Lung (tissue), 12 donors: ENCODE results near the gene ASB2. TPM values are rescaled to one million over a fixed set of nuclear protein-coding genes. Genes with fewer than 3 reads are reported as not detected.

ENCODE experiments used
- ATAC-seq: fragments of 200-7000 bp; cut with Tn5 transposase; one replicate; pipeline ENCODE4 v1.9.1; 2020; ENCODE audit warnings: moderate number of reproducible peaks; ENCODE audit not compliant: insufficient read depth, low FRiP score
- DNase-seq, 3 donors: peaks; one replicate each; pipeline ENCODE4 v3.0.0-alpha.2; 2013 to 2017
- H3K27ac ChIP-seq, 2 donors: one replicate each; pipeline ENCODE4 v1.5.1; 2013; ENCODE audit warnings: mild to moderate bottlenecking in 2 of 2, moderate library complexity in 2 of 2, control low read depth in 1 of 2, inconsistent platforms in 1 of 2, low read depth in 1 of 2, low read length in 1 of 2
- H3K27me3 ChIP-seq, 3 donors: one replicate each; pipeline ENCODE4 v1.5.1; 2013; ENCODE audit warnings: low read length in 2 of 3; ENCODE audit not compliant: control insufficient read depth in 3 of 3, insufficient read depth in 3 of 3
- H3K36me3 ChIP-seq, 4 donors: one replicate each; pipeline ENCODE4 v1.5.1; 2013; ENCODE audit warnings: low read length in 4 of 4, mild to moderate bottlenecking in 1 of 4, moderate library complexity in 1 of 4; ENCODE audit not compliant: control insufficient read depth in 4 of 4, insufficient read depth in 4 of 4
- H3K4me1 ChIP-seq, 5 donors: one replicate each; pipeline ENCODE4 v1.5.1; 2013; ENCODE audit warnings: low read length in 5 of 5, mild to moderate bottlenecking in 2 of 5, moderate library complexity in 1 of 5; ENCODE audit not compliant: control insufficient read depth in 5 of 5, insufficient read depth in 5 of 5
- H3K4me3 ChIP-seq: one replicate; pipeline ENCODE4 v1.5.1; 2013; ENCODE audit warnings: mild to moderate bottlenecking, control low read depth, moderate library complexity
- H3K9ac ChIP-seq, 2 donors: one replicate each; pipeline ENCODE4 v1.5.1; 2013; ENCODE audit warnings: low read length in 2 of 2, control low read depth in 1 of 2; ENCODE audit not compliant: insufficient read depth in 1 of 2
- H3K9me3 ChIP-seq, 4 donors: one replicate each; pipeline ENCODE4 v1.5.1; 2013; ENCODE audit warnings: low read length in 3 of 4, mild to moderate bottlenecking in 1 of 4, moderate library complexity in 1 of 4; ENCODE audit not compliant: control insufficient read depth in 4 of 4, insufficient read depth in 3 of 4
- WGBS, 2 donors: extraction: QIAGEN DNeasy Blood & Tissue Kit; methylation state at CpG; one replicate each; pipeline ENCODE4 v1.1.7; 2013; 5-methylcytosine and 5-hydroxymethylcytosine counted together
- polyA plus RNA-seq, 2 donors: library from polyadenylated mRNA; stranded (reverse); fragments of 200-250 nt; gene quantifications; one replicate each; pipeline ENCODE4 v1.2.1, GENCODE V29; 2013
- total RNA-seq, 2 donors: library from RNA; depleted of rRNA in 1 of 2; stranded (reverse); fragments of >200 nt in 1 of 2; gene quantifications; one replicate each; pipeline ENCODE4 v1.2.1, GENCODE V29; 2014 to 2021
- TF ChIP-seq, protein P1 (sequence below): IDR thresholded peaks from 2 replicates; pipeline ENCODE4 v1.5.1; 2012; ENCODE audit warnings: mild to moderate bottlenecking; ENCODE audit errors: control extremely low read depth, extremely low read depth
- donor health status: control.
- donor health status: control.
- donor health status: Bipolar disorder and iron deficiency.
- donor health status: healthy.
- donor health status: DM: yes; HTN: yes; CAD: no.

The ASB2 gene
- total and polyA plus RNA-seq, 4 donors, result 1.8 to 3.7 (median 2.6) TPM

DNA sequence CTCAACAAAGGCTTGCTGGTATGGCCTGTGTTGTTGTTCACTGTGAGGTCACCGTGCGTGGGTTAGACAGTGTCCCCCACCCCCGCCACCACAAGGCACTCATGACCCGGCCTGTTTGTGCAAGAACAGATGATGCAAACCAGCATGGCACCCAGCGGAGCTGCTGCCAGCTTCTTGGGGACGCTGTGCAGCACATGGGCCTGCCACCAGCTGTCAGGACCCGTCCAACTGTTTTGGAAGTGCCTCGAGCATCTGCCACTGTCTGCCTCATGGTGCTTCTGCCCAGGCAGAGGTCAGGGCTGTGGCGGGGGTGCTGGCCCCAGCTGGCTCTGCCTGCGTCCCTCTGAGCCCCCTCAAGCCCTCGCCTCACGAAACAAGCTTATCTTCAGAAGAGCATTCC, 1.5 kb downstream of the ASB2 start:
- peaks cover 0 to 8% (median under 1%) of the 10 kb centered on the region in 5 donors for H3K4me1 ChIP-seq
- H3K9ac ChIP-seq, result no peak overlapping the region
- peaks cover 0 to 2% (median 0%) of the 10 kb centered on the region in 4 donors for H3K9me3 ChIP-seq
- no peak overlapping the region for H3K4me3 ChIP-seq
- no peaks in the 10 kb centered on the region for H3K36me3 ChIP-seq
- TF ChIP-seq, protein P1, sequence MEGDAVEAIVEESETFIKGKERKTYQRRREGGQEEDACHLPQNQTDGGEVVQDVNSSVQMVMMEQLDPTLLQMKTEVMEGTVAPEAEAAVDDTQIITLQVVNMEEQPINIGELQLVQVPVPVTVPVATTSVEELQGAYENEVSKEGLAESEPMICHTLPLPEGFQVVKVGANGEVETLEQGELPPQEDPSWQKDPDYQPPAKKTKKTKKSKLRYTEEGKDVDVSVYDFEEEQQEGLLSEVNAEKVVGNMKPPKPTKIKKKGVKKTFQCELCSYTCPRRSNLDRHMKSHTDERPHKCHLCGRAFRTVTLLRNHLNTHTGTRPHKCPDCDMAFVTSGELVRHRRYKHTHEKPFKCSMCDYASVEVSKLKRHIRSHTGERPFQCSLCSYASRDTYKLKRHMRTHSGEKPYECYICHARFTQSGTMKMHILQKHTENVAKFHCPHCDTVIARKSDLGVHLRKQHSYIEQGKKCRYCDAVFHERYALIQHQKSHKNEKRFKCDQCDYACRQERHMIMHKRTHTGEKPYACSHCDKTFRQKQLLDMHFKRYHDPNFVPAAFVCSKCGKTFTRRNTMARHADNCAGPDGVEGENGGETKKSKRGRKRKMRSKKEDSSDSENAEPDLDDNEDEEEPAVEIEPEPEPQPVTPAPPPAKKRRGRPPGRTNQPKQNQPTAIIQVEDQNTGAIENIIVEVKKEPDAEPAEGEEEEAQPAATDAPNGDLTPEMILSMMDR, result no peak
- peaks cover 0 to 4% (median 0%) of the 10 kb centered on the region in 3 donors for H3K27me3 ChIP-seq
- peak overlapping the region in 1 of 2 donors; percentile 84 for H3K27ac ChIP-seq
- DNase-seq, result no peak
- no peak for ATAC-seq
- WGBS, 2 donors, result 66 to 79% methylated on average over 12 of the region's 12 CpGs

GRCh38 chr14:93974299-93974698, 2.1 kb downstream of the ASB2 start:
- Histone ChIP-seq H3K4me1 (peaks cover 0 to 8% (median 2%) of the 10 kb centered on the region in 5 donors), H3K4me3 (no peak overlapping the region), H3K27ac (peak overlapping the region in 1 of 2 donors; percentile 84), H3K9ac (no peak overlapping the region), H3K9me3 (peaks cover 0 to 2% (median 0%) of the 10 kb centered on the region in 4 donors), H3K27me3 (peaks cover 0 to 4% (median 0%) of the 10 kb centered on the region in 3 donors), H3K36me3 (no peaks in the 10 kb centered on the region)
- no peak for DNase-seq
- TF ChIP-seq, protein P1, result no peak
- ATAC-seq, result no peak
- 88% methylated on average over 6 of the region's 6 CpGs for WGBS, 2 donors

GRCh38 chr14:93973607-93974006, 2.8 kb downstream of the ASB2 start:
- H3K27ac ChIP-seq, result peak overlapping the region in 1 of 2 donors; percentile 84
- TF ChIP-seq, protein P1, result no peak
- 86 to 91% methylated on average over 5 to 6 of the region's 6 CpGs for WGBS, 2 donors
- H3K27me3 ChIP-seq, result peaks cover 0 to 4% (median 0%) of the 10 kb centered on the region in 3 donors
- H3K9me3 ChIP-seq, result peaks cover 0 to 2% (median 0%) of the 10 kb centered on the region in 4 donors
- no peak for ATAC-seq
- H3K4me1 ChIP-seq, result peaks cover 0 to 8% (median 4%) of the 10 kb centered on the region in 5 donors
- H3K9ac ChIP-seq, result no peak overlapping the region
- H3K4me3 ChIP-seq, result no peak overlapping the region
- no peak for DNase-seq
- no peaks in the 10 kb centered on the region for H3K36me3 ChIP-seq

GRCh38 chr14:93972618-93973205, 3.7 kb downstream of the ASB2 start:
- Histone ChIP-seq H3K9me3 (no peaks in the 10 kb centered on the region), H3K27me3 (peaks cover 0 to 4% (median 0%) of the 10 kb centered on the region in 3 donors), H3K36me3 (no peaks in the 10 kb centered on the region), H3K27ac (peak overlapping the region in 1 of 2 donors; percentile 84), H3K4me1 (peaks cover 0 to 8% (median 4%) of the 10 kb centered on the region in 5 donors), H3K4me3 (no peak overlapping the region), H3K9ac (no peak overlapping the region)
- DNase-seq (no peak), ATAC-seq (no peak)
- 90 to 96% methylated on average over 6 of the region's 6 CpGs for WGBS, 2 donors
- TF ChIP-seq, protein P1, result no peak
